AG04449 (cell line): ENCODE results near the gene GDPD1.

Experiments used
- CTCF ChIA-PET: fragments of 350-600 bp; formaldehyde crosslinking; extraction: SDS; loops from one replicate; lab custom pipeline; 2021; ENCODE audit warnings: antibody characterized with exemption; lab: Yijun Ruan, JAX
- POLR2A ChIA-PET: fragments of 400-600, 350-600 bp; formaldehyde crosslinking; extraction: SDS; loops from one replicate; lab custom pipeline; 2020; ENCODE audit warnings: antibody characterized with exemption, inconsistent platforms; lab: Yijun Ruan, JAX
- DNase-seq: peaks from one replicate; pipeline ENCODE4 v3.0.0-alpha.2; 2010; ENCODE audit warnings: low read depth, low spot score
- H3K4me3 ChIP-seq: 2 replicates; pipeline ENCODE4 v1.5.1; 2011; ENCODE audit warnings: low read depth, mild to moderate bottlenecking, control low read depth, low read length
- TF ChIP-seq, protein P1 (sequence below): IDR thresholded peaks from one replicate; pipeline ENCODE4 v1.5.1; 2011; ENCODE audit warnings: mild to moderate bottlenecking, moderate library complexity, low read length, control low read depth, inconsistent platforms; ENCODE audit not compliant: insufficient read depth; ENCODE audit errors: missing control alignments

Gene GDPD1

DNA sequence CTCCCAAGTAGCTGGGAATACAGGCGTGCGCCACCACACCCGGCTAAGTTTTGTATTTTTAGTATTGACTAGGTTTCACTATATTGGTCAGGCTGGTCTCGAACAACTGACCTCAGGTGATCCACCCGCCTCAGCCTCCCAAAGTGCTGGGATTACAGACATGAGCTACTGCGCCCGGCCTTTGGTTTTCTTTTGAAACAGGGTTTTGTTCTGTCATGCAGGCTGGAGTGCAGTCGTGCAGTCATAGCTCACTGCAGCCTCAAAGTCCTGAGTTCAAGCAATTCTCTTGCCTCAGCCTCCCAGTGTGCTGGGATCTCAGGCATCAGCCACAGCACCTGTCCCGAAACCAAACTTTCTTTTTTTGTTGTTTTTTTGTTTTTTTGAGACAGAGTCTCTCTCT is 39.7 kb upstream of the GDPD1 start:
- POLR2A ChIA-PET = interaction anchor here (0.6 kb wide), 1 partner anchor 803 kb away, joined by 5 read pairs; no protein-coding TSS in a partner anchor
- H3K4me3 ChIP-seq = no peak overlapping the region
- CTCF ChIA-PET = no interaction called here
- no peak for DNase-seq
- TF ChIP-seq, protein P1, sequence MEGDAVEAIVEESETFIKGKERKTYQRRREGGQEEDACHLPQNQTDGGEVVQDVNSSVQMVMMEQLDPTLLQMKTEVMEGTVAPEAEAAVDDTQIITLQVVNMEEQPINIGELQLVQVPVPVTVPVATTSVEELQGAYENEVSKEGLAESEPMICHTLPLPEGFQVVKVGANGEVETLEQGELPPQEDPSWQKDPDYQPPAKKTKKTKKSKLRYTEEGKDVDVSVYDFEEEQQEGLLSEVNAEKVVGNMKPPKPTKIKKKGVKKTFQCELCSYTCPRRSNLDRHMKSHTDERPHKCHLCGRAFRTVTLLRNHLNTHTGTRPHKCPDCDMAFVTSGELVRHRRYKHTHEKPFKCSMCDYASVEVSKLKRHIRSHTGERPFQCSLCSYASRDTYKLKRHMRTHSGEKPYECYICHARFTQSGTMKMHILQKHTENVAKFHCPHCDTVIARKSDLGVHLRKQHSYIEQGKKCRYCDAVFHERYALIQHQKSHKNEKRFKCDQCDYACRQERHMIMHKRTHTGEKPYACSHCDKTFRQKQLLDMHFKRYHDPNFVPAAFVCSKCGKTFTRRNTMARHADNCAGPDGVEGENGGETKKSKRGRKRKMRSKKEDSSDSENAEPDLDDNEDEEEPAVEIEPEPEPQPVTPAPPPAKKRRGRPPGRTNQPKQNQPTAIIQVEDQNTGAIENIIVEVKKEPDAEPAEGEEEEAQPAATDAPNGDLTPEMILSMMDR = no peak

DNA sequence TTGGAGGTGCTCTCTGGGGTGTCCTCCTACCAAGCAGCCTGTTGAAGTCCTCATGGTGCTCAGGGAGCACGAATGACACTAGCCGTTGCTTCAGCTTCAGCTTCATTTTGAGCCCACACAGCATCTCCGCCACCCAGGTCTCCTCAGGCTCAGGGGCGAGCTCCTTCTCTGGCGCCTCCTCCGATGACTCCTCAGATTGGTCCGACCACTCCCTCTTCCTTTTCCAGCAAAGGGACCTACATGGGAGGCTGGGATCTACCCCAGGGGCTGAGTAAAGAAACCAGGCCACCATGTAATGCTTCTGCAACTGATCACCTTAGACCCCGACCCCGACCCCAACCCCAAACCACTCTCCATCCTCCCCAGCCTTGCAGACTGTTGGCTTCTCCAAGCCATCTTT is 38.8 kb upstream of the GDPD1 start:
- DNase-seq = no peak
- CTCF ChIA-PET = no interaction called here
- H3K4me3 ChIP-seq = no peak overlapping the region
- POLR2A ChIA-PET = no interaction called here
- TF ChIP-seq, protein P1 = no peak

DNA sequence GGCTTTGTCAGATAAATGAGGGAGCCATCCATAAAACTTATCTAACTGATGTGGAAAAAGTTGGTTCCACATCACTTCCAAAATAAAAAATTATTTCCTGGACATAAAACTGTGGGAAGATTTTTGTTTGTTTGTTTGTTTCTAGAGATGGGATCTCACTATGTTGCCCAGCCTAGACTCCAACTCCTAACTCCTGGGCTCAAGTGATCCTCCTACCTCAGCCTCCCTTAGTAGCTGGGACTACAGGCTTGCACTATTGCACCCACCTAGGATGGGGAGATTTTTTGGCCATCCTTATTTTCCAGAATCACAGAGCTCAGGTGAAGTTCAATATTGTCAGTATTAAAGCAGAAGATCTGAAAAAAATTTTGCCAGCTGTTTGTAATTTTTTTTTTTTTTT is 34.3 kb upstream of the GDPD1 start:
- no peak overlapping the region for H3K4me3 ChIP-seq
- TF ChIP-seq, protein P1 = no peak
- ChIA-PET CTCF (interaction anchor here (1.0 to 1.5 kb wide), 2 partner anchors 14 to 20 kb away, joined by 3 to 6 read pairs; no protein-coding TSS in a partner anchor), POLR2A (no interaction called here)
- no peak for DNase-seq

DNA sequence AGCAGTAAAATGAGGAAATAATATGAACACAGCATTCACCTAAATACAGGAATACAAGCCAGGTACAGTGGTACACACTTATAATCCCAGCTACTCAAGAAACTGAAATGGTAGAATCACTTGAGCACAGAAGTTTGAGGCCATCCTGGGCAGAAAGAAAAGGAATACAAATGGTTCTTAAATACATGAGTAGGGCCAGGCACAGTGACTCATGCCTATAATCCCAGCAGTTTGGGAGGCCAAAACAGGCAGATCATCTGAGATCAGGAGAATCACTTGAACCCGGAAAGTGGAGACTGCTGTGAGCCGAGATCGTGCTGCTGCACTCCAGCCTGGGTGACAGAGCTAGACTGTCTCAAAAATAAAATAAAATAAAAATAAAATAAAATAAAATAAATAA is 33.5 kb upstream of the GDPD1 start:
- H3K4me3 ChIP-seq = no peak overlapping the region
- ChIA-PET POLR2A (no interaction called here), CTCF (interaction anchor here (1.5 kb wide), 1 partner anchor 20 kb away, joined by 6 read pairs; no protein-coding TSS in a partner anchor)
- DNase-seq = no peak
- TF ChIP-seq, protein P1 = no peak

DNA sequence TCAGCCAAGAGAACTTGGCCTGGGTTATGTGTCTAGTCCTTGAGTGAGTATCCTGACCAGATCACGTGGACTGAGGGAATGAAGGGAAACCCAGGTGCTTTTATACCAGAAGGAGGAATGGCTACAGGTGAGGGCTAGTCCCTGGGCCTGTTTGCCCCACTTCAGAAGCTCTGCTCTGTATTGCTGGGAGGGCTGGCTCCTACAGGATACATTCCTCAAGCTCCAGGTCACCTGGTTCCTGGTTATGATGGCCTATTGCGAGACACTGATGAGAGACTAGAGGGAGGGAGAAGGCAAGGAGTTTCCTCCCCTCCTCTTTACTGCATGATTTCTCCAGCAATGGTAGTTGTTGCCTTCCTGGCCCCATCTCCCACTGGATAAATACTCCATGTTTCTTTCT is 29.5 kb upstream of the GDPD1 start:
- H3K4me3 ChIP-seq = no peak overlapping the region
- ChIA-PET POLR2A (no interaction called here), CTCF (interaction anchor here (1.3 kb wide), 1 partner anchor 39 kb away, joined by 3 read pairs; no protein-coding TSS in a partner anchor)
- TF ChIP-seq, protein P1 = no peak
- no peak for DNase-seq

DNA sequence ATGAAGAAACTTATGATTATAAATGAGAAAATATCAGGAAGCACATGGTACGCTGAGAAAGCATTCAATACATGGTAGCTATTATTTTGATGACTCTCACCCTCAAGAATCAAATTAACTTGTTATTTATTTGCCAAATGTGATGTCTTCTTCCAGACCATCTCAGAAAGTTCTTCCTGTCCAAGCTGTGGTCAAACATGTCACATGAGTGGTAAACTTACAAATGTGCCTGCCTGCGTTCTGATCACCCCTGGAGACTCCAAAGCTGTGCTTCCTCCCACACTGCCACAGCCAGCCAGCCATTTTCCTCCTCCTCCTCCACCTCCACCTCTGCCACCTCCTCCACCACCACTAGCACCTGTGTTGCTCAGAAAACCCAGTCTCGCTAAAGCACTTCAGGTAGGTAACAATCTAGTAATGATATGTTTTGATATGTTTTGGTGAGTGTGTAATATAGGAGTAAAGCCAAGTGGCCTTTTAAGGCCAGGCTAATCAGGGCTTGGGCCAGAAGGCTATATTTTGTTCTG is 26.9 kb upstream of the GDPD1 start:
- no peak for DNase-seq
- ChIA-PET CTCF (interaction anchor here (0.7 kb wide), 1 partner anchor 27 kb away, joined by 3 read pairs; no protein-coding TSS in a partner anchor), POLR2A (no interaction called here)
- no peak overlapping the region for H3K4me3 ChIP-seq
- TF ChIP-seq, protein P1 = no peak
